Middle frontal gyrus (tissue), 1 donor: ENCODE results near the gene STYX.

Experiments
- DNase-seq: peaks from one replicate; pipeline ENCODE4 v3.0.0-alpha.2; 2015; ENCODE audit warnings: low spot score; ENCODE audit errors: extremely low spot score

Gene STYX

GRCh38 chr14:52790011-52790755 is 60.2 kb downstream of the STYX start:
- no peak for DNase-seq

GRCh38 chr14:52790756-52791222 is 60.8 kb downstream of the STYX start:
- no peak for DNase-seq

GRCh38 chr14:52791223-52792096 is 61.5 kb downstream of the STYX start, which contains the start of gene GNPNAT1:
Gene GNPNAT1 (minus strand): TSS chr14:52791607. CDS start chr14:52784650, 6,957 bp downstream.
- peak; percentile 67 for DNase-seq

- DNase-seq: no peak
Measured at GRCh38 chr14:52792097-52792415, 62.1 kb downstream of the STYX start.

GRCh38 chr14:52793061-52793460 is 63.1 kb downstream of the STYX start:
- DNase-seq: no peak

GRCh38 chr14:52797653-52798052 is 67.7 kb downstream of the STYX start:
- DNase-seq: no peak

GRCh38 chr14:52798826-52799225 is 68.9 kb downstream of the STYX start:
- no peak for DNase-seq

GRCh38 chr14:52801014-52801712 is 71.2 kb downstream of the STYX start:
- DNase-seq: no peak

- no peak for DNase-seq
Measured at GRCh38 chr14:52802597-52802996, 72.6 kb downstream of the STYX start.

GRCh38 chr14:52806115-52806514 is 76.1 kb downstream of the STYX start:
- DNase-seq: no peak

- no peak for DNase-seq
Measured at GRCh38 chr14:52808101-52808500, 78.1 kb downstream of the STYX start.

- no peak for DNase-seq
Measured at GRCh38 chr14:52821805-52822250, 91.9 kb downstream of the STYX start.

GRCh38 chr14:52824462-52824861 is 94.5 kb downstream of the STYX start:
- DNase-seq: no peak
